Right renal cortex interstitium (tissue), 3 donors: Measurements from ENCODE around the gene SRRM4. TPM values are rescaled to one million over a fixed set of nuclear protein-coding genes. Genes with fewer than 3 reads are reported as not detected.

Experiments used
- DNase-seq, 3 donors: peaks; one replicate each; pipeline ENCODE4 v3.0.0-alpha.2; 2013; ENCODE audit warnings: low read depth in 3 of 3, low spot score in 2 of 3
- polyA plus RNA-seq, 3 donors: library from polyadenylated mRNA; unstranded; fragments of 120-200 nt; gene quantifications; one replicate each; pipeline ENCODE4 v1.2.1, GENCODE V29; 2013; ENCODE audit not compliant: insufficient read length in 3 of 3

The SRRM4 gene
- polyA plus RNA-seq: under 1 TPM in 2 of 3 donors, not detected in 1; 0.01 to 0.03 TPM

GRCh38 chr12:118981285-118982211, at the start of gene SRRM4:
SRRM4 (plus strand) TSS chr12:118981541; CDS start chr12:118981883, 342 bp downstream.
- DNase-seq: peak; percentile 3 to 29 (median 4)

- DNase-seq: no peak
Measured at GRCh38 chr12:118946256-118946655, 35.1 kb upstream of the SRRM4 start.

GRCh38 chr12:118958520-118958919, 22.8 kb upstream of the SRRM4 start:
- DNase-seq: no peak

GRCh38 chr12:118959348-118959747, 22.0 kb upstream of the SRRM4 start:
- DNase-seq: no peak

GRCh38 chr12:118959985-118960560, 21.3 kb upstream of the SRRM4 start:
- no peak for DNase-seq

- no peak for DNase-seq
Measured at GRCh38 chr12:118960865-118961264, 20.5 kb upstream of the SRRM4 start.

- no peak for DNase-seq
Measured at GRCh38 chr12:118964988-118965387, 16.4 kb upstream of the SRRM4 start.

- DNase-seq: no peak
Measured at GRCh38 chr12:118970856-118971255, 10.5 kb upstream of the SRRM4 start.

- no peak for DNase-seq
Measured at GRCh38 chr12:118972982-118973381, 8.4 kb upstream of the SRRM4 start.

GRCh38 chr12:118979763-118980406, 1.5 kb upstream of the SRRM4 start:
- DNase-seq: peak; percentile 2 to 13 (median 7)

- no peak for DNase-seq
Measured at GRCh38 chr12:118980407-118981014, 830 bp upstream of the SRRM4 start.

- DNase-seq: no peak
Measured at GRCh38 chr12:118982302-118982701, 961 bp downstream of the SRRM4 start.

- DNase-seq: no peak
Measured at GRCh38 chr12:118982984-118983761, 1.8 kb downstream of the SRRM4 start.

- DNase-seq: no peak
Measured at GRCh38 chr12:118984161-118984943, 3.0 kb downstream of the SRRM4 start.

GRCh38 chr12:118986050-118986449, 4.7 kb downstream of the SRRM4 start:
- DNase-seq: no peak

GRCh38 chr12:118999107-118999506, 17.8 kb downstream of the SRRM4 start:
- DNase-seq: no peak

- no peak for DNase-seq
Measured at GRCh38 chr12:119005085-119005484, 23.7 kb downstream of the SRRM4 start.

GRCh38 chr12:119005913-119006312, 24.6 kb downstream of the SRRM4 start:
- DNase-seq: no peak

- no peak for DNase-seq
Measured at GRCh38 chr12:119006746-119007145, 25.4 kb downstream of the SRRM4 start.
